GM19351 (cell line): ENCODE data around the gene OR52R1.
"Not testable (repeated sequence)": the region's sequence is repeated elsewhere in the genome, so short reads cannot be mapped to it uniquely, and the experiment has no call there.

ENCODE experiments used
- ATAC-seq: cut with Tn5 transposase; IDR thresholded peaks from one replicate; pipeline ENCODE4 v1.9.1; 2021; ENCODE audit warnings: mild to moderate bottlenecking, moderate library complexity; ENCODE audit not compliant: unreplicated experiment

The OR52R1 gene

GRCh38 chr11:4804280-4804679 lies at the start of gene OR52R1:
TSS of gene OR52R1 (minus strand) at chr11:4804380. CDS start at chr11:4804380, 0 bp downstream.
- ATAC-seq, result no peak

DNA sequence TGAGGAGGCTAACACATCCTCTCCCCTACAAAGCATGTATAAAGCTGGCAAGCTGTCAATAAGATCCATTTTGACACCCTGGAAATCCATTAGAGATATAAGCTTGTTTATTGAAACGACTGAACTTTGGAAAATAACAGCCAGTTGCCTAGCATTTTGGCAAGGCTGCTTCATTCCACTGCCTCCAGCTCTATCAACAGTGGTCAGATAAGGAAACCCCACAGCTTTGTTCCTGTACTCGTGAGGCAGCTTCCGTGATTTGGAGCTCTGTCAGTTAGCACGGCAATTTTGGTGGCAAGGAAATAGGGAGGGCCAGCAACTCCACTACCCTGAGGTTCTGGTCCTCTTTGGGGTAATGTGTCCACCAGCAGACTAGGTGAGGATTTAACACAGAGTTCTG lies 46.9 kb upstream of the OR52R1 start:
- no peak for ATAC-seq

GRCh38 chr11:4848908-4849532 lies 44.8 kb upstream of the OR52R1 start, which contains the start of gene OR51S1:
TSS of gene OR51S1 (minus strand) at chr11:4849208. CDS start at chr11:4849208, 0 bp downstream.
- ATAC-seq, result no peak

DNA sequence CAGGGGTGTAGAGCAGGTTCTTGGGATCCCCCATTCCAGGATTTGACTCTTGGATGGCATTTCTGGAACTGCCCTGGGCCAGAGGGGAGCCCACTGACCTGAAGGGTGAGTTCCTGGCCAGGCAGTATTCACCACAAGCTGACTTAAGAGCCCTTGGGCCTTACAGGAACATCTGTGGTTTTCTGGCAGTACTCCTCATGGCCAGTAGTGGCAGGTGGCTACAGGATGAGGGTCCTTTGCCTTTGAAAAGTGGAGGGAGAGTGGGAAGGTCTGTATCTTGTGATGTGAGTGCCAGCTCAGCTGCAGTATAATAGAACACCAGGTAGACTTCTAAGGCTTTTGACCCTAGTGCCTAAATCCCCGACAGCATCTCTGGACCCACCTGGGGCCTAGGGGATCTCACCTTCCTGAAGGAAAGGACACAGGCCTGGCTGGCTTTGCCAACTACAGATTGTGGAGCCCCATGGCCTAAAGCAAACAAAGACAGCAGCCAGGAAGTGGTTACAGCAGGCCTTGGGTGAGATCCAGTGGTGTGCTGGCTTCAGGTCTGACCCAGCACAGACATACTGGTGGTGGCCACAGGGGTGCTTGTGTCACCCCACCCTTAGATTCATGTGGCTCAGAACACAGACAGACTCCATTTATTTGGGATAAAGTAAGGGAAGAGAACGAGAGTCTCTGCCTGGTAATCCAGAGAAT lies 35.8 kb upstream of the OR52R1 start:
- no peak for ATAC-seq

- ATAC-seq, result peak; percentile 53
Measured at GRCh38 chr11:4830909-4831308, 26.7 kb upstream of the OR52R1 start.

- no peak for ATAC-seq
Measured at GRCh38 chr11:4830346-4830745, 26.2 kb upstream of the OR52R1 start.

DNA sequence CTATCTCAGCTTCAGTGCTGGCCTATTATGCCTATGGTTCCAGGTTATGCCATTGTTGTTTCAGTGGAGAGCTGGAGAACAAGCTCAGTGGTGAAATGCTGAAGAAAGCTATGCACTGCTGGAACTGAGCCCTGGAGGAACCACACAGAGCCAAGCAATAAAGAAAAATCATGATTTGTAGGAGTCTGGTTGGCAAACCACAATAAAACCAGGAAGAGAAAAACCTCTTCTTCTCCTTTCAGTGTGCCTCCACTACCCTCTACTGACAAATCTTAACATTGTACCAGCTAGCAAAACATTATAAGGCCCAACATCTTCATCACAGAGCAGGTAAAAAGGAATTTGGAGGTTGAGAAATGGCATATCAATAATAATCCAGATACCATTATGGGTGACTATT lies 22.2 kb upstream of the OR52R1 start:
- ATAC-seq, result no peak

DNA sequence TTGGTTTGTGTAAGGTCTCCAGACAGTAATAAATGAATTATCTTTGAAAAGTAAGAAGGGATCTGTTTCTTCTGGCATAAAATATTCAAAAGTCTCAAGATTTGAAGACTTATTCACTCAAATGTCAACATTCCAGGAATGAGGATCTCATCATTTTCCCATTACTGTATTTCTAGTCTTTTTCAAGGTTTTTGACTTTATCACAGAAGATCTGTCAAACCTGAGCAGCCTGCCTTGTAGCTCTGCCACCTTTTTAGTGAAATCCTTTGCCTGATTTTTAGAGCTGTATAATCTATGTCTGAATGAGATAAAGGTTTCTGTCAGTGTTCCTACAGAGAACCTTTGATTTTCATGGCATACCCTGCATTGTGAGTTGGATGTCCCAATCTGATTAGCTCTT lies 21.0 kb upstream of the OR52R1 start:
- no peak for ATAC-seq

DNA sequence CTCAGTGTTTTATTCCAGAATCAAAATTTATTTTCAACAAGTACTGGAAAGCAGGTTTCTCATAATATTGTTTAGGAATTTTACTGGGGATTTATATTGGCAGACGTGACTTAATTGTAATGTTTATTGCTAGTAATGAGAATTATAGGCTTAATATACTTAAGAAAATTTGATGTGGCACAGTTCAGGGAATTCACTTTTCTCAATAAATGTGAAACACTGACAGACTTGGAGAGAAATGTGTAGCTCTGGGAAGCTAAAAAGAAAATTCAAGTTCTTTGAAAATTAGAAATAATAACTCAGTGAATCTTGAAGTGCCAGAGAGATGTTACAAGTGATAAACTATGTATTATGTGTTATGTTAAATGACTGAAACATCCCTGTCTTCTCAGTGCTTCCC lies 16.8 kb upstream of the OR52R1 start, which contains the start of gene OR51F2:
OR51F2 (plus strand) TSS at position 301 of the 400 bp plus-strand sequence. CDS start 101 bp downstream, outside the sequence.
- no peak for ATAC-seq

- no peak for ATAC-seq
Measured at GRCh38 chr11:4809246-4809645, 5.1 kb upstream of the OR52R1 start.

GRCh38 chr11:4808476-4808875 lies 4.3 kb upstream of the OR52R1 start:
- no peak for ATAC-seq

- ATAC-seq, result not testable (repeated sequence)
Measured at GRCh38 chr11:4801316-4801715, 2.9 kb downstream of the OR52R1 start.

DNA sequence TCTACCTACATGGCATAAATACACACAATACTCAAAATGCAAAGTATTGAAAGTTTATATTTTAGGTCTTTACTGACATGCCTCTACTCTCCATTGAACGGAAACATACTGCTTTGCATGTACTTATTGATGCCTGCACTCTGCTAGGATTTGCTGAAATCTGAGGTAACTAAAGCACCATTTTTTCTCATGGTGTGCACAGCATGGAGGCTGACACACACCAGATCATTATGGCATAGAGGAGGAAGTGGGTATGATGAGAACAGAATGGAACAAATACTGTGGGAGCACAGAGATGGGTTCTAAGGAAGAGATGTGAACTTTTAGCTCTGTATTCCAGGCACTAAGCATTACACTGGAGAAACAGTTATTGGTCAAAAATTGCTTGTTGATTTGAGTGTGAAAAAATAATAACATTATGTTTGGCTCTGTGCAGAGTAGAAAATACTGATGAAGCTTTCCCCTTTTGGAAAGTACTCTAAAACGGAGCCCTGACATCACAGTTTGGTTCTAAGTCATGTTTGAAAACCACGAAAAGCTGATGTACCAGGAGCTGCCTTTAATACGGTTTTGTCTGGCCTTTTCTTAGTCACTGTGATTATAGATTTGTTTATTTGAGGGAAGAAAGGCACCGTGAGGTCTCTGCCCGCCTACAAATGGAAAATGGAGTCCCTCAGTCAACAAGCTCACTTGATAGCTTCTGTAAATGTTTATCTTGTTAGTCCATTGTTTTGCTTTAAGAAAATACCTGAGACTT lies 5.6 kb downstream of the OR52R1 start:
- ATAC-seq, result peak; percentile 66

- no peak for ATAC-seq
Measured at GRCh38 chr11:4797206-4797605, 7.0 kb downstream of the OR52R1 start.

DNA sequence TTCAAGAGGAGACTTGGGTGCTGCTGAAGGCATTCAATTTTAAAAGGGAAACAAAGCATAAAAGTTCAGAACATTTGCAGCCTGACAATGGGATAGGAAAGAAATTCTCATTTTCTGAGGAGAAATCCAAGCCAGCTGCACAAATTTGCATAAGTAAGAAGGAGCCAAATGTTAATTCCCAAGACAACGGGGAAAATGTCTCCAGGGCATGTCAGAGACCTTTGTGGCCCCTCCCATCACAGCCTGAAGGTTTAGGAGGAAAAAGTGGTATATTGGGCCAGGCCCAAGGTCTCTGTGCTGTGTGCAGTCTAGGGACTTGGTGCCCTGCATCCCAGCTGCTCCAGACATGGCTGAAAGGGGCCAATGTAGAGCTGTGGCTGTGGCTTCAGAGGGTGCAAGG lies 21.7 kb downstream of the OR52R1 start:
- no peak for ATAC-seq

DNA sequence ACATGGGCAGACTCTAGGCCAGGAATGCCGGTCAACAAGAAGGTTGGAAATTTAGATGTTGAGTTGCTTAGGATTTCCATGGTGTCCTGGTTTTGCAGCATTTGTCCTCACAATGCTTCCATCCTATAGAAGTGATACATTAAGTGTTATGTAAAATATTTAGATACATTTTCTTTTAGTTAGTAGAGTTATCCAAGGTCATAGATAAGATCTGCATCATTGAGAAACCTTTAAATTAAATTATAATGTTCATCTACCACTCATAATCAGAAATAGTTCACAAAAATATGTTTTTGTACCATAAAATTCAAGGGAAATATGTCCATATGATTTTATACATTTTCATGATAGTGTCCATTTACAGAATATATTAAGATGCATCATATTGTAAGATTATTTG lies 34.3 kb downstream of the OR52R1 start, which contains the start of gene OR51F1:
OR51F1 (minus strand) TSS at position 101 of the 400 bp plus-strand sequence; CDS start at position 101, 0 bp downstream.
- ATAC-seq, result no peak

GRCh38 chr11:4768094-4768493 lies 36.1 kb downstream of the OR52R1 start:
- ATAC-seq, result no peak

GRCh38 chr11:4766420-4767043 lies 37.6 kb downstream of the OR52R1 start:
- no peak for ATAC-seq

- ATAC-seq, result peak; percentile 69
Measured at GRCh38 chr11:4763096-4763495, 41.1 kb downstream of the OR52R1 start.
